HG03066 (cell line): ENCODE results near the gene FYCO1.

Experiments used
- ATAC-seq: cut with Tn5 transposase; IDR thresholded peaks from one replicate; pipeline ENCODE4 v1.9.1; 2021; ENCODE audit warnings: low read depth; ENCODE audit not compliant: unreplicated experiment

The FYCO1 gene

GRCh38 chr3:45966950-45967640, 28.5 kb downstream of the FYCO1 start:
- ATAC-seq = no peak

- no peak for ATAC-seq
Observed at GRCh38 chr3:45966371-45966791, 29.2 kb downstream of the FYCO1 start.

GRCh38 chr3:45965653-45966052, 30.0 kb downstream of the FYCO1 start:
- ATAC-seq = no peak

GRCh38 chr3:45965253-45965652, 30.4 kb downstream of the FYCO1 start:
- ATAC-seq = no peak

- ATAC-seq = no peak
Observed at GRCh38 chr3:45964139-45964538, 31.5 kb downstream of the FYCO1 start.

- no peak for ATAC-seq
Observed at GRCh38 chr3:45962033-45962432, 33.6 kb downstream of the FYCO1 start.

GRCh38 chr3:45960289-45960688, 35.3 kb downstream of the FYCO1 start:
- no peak for ATAC-seq

- ATAC-seq = no peak
Observed at GRCh38 chr3:45959201-45959600, 36.4 kb downstream of the FYCO1 start.

GRCh38 chr3:45958321-45958791, 37.3 kb downstream of the FYCO1 start:
- ATAC-seq = no peak

GRCh38 chr3:45957586-45957985, 38.0 kb downstream of the FYCO1 start:
- ATAC-seq = no peak

- ATAC-seq = no peak
Observed at GRCh38 chr3:45955706-45956105, 39.9 kb downstream of the FYCO1 start.

- ATAC-seq = no peak
Observed at GRCh38 chr3:45955017-45955647, 40.5 kb downstream of the FYCO1 start.

GRCh38 chr3:45954306-45954705, 41.3 kb downstream of the FYCO1 start:
- ATAC-seq = no peak

- ATAC-seq = no peak
Observed at GRCh38 chr3:45953536-45953935, 42.1 kb downstream of the FYCO1 start.

- no peak for ATAC-seq
Observed at GRCh38 chr3:45952456-45952855, 43.2 kb downstream of the FYCO1 start.

- no peak for ATAC-seq
Observed at GRCh38 chr3:45951946-45952345, 43.7 kb downstream of the FYCO1 start.

- ATAC-seq = no peak
Observed at GRCh38 chr3:45950686-45951600, 44.7 kb downstream of the FYCO1 start.

GRCh38 chr3:45950131-45950530, 45.5 kb downstream of the FYCO1 start:
- ATAC-seq = no peak

GRCh38 chr3:45949432-45949831, 46.2 kb downstream of the FYCO1 start:
- ATAC-seq = no peak

GRCh38 chr3:45948881-45949280, 46.7 kb downstream of the FYCO1 start:
- no peak for ATAC-seq

- no peak for ATAC-seq
Observed at GRCh38 chr3:45948311-45948781, 47.3 kb downstream of the FYCO1 start.
